GM12873 (cell line): ENCODE results near the gene KLC3.

Experiments used
- TF ChIP-seq, protein P1 (sequence below): IDR thresholded peaks from 2 replicates; pipeline ENCODE4 v1.5.1; 2012; ENCODE audit warnings: low read depth, mild to moderate bottlenecking, moderate library complexity, low read length, control low read depth; ENCODE audit not compliant: insufficient read depth; ENCODE audit errors: missing control alignments

The KLC3 gene

DNA sequence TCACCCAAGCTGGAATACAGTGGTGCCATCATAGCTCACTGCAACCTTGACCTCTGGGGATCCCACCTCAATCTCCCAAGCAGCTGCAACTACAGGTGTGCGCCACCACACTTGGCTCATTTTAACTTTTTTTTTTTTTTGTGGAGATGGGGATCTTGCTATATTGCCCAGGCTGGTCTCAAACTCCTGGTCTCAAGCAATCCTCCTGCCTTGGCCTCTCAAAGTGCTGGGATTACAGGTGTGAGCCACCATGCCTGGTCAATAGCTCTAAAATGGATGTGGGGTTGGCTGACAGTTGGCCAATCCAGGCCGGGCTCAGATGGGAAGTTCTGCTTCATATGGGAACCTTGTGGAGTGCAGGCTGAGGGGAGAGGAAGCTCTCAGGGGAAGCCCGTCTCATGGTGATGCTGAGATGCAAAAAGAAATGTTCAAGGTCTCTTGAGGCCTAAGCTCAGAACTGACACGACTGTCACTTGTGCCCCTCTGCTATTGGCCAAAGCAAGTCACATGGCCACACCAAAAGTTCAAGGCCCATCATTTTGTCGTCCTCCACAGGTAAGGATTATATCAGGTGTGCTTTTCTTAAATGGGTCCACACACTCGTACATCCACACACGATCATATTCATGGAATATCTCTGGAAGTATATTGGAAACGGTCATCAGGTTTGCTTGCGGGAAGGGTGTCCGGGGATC lies 6.8 kb upstream of the KLC3 start:
- TF ChIP-seq, protein P1, sequence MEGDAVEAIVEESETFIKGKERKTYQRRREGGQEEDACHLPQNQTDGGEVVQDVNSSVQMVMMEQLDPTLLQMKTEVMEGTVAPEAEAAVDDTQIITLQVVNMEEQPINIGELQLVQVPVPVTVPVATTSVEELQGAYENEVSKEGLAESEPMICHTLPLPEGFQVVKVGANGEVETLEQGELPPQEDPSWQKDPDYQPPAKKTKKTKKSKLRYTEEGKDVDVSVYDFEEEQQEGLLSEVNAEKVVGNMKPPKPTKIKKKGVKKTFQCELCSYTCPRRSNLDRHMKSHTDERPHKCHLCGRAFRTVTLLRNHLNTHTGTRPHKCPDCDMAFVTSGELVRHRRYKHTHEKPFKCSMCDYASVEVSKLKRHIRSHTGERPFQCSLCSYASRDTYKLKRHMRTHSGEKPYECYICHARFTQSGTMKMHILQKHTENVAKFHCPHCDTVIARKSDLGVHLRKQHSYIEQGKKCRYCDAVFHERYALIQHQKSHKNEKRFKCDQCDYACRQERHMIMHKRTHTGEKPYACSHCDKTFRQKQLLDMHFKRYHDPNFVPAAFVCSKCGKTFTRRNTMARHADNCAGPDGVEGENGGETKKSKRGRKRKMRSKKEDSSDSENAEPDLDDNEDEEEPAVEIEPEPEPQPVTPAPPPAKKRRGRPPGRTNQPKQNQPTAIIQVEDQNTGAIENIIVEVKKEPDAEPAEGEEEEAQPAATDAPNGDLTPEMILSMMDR: no peak

DNA sequence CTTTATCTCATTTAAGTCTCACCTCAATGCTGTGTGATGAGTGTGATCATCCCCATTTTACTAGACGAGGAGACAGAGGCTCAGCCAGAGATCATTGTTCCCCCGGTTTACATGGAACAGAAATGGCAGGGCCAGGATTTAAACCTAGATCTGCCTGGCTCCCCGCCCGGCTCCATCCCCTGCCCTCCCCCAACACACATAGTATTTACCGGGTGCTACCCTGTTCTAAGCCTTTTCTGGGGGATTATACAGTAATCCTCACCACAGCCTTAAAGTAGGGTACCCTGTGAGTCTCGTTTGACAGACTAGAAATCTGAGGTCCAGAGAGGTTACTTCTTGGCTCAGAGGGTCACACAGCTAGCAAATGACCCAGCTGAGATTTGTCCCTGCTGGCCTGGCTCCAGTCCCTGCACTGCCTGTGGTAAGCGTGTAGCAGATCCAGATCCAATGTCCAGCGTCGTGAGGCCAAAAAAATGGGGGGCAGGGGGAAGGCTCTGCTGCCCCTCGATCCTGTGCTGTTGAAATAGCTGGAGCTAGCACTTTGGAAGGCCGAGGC lies 3.8 kb upstream of the KLC3 start:
- TF ChIP-seq, protein P1: no peak

DNA sequence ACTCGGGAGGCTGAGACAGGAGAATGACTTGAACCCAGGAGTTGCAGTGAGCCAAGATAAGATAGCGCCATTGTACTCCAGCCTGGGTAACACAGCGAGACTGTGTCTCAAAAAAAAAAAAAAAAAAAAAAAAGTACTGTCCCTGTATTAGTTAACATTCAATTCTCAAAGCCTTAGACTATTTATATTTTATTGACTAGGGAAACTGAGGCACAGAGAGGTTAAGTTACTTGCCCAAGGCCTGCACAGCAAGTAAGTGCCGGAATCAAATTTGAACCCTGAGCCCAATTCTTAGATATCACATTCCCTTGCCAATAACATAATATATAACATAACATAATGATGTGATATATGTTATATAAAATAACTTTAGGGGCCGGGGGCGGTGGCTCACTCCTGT lies 921 bp upstream of the KLC3 start:
- TF ChIP-seq, protein P1: no peak

DNA sequence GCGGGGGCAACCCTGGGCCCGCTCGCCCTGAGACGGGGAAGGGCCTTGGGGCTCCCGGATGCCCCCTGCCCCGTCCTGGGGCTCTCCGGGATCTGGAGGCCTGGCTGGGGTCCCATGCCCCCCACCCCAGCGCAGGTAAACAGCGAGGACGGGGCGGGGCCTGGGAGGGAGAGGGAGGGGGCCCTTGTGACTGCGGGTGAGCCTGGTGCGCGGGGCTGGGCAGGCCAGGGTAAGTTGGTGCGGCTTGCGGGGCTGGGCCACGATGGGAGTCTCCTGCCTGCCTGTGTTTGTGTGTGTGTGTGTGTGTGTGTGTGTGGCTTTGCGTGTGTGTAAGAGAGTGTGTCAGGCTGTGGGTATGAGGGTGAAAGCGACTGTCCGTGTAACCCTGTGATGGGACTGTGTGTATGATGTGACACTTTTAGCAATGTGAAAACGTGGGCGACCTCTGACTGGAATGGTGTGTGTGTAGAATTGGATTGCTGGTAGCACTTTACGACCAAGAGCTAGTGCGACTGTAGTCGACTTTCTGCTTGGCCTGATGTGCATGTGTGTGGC lies 426 bp downstream of the KLC3 start:
- TF ChIP-seq, protein P1: no peak

DNA sequence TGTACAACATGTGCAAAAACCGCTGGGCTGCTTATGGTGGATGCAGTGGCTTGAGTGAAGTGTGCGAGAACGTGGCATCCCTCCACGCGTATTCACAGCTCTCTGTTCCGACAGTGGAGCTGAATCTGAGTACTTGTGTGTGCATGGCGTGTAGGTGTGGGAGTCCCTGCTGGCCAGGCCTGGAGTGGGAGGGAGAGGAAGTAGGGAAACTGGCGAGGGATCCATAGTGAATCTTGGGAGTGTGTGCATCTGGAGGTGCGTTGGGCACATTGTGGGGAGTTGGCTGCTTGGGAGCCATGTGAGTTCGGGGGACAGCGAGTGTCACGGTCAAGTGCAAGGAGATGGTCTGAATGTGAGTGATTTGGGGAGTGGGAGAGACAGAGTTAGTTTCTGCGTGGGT lies 2.4 kb downstream of the KLC3 start:
- TF ChIP-seq, protein P1: no peak

DNA sequence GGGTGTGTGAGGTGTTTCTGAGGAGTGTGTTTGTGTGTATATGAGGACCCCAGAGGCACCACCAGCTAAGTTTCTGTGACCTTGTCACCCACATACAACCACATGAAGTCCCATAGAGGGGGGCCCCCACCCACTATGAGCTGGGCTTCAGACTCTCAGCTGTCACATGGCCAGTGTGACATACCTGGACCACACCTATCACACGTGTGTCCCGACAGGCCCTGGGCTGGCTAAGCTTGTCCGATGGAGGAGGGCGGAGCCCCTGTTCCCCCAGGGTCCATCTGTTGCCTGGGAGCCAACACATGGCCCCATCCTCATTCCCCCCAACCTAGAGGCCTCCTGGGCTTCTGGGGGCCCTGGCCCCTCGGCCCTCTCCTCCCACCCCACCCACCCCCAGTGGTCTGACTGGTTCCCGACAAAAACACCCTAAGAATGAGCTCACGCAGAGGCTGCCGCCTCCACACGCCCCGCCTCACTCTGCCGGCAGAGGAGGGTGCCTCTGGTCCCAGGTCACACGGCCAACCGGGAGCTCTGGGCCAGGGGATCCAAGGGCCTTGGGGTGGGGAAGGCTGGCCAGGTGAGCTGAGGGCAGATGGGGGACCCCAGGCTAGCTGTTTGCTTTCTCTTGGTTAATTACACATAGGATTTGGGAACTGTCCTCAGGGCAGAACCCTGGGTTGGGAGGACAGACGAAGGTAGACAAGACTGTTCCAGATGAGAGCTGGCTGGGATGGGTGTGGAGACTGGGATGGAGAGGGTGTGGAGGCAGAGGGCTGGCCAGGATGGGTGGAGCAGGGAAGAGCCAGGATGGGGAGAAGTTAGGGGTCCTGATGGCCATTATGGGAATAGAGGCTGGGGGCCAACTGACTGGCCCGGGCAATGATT lies 4.3 kb downstream of the KLC3 start:
- TF ChIP-seq, protein P1: no peak

DNA sequence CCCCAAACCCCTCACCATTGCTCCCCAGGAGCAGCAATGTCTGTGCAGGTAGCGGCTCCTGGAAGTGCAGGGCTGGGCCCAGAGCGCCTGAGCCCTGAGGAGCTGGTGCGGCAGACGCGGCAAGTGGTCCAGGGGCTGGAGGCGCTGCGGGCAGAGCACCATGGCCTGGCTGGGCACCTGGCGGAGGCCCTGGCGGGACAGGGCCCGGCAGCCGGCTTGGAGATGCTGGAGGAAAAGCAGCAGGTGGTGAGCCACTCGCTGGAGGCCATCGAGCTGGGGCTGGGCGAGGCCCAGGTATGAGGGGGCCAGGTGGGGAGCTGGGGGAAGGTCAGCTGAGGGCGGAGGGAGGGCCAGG lies 4.9 kb downstream of the KLC3 start:
- TF ChIP-seq, protein P1: no peak
